OCI-LY3 (cell line): ENCODE data around the gene CLTCL1.

Source experiments
- EZH2phosphoT487 ChIP-seq: fragments of 200-600 bp; shearing (Covaris generic); IDR thresholded peaks from 2 replicates; pipeline ENCODE4 v1.6.1; 2018; ENCODE audit warnings: antibody characterized with exemption, mixed run types, low read depth
- TF ChIP-seq, protein P1 (sequence below): fragments of 200-600, 300-600 bp; sonication (generic); IDR thresholded peaks from 2 replicates; pipeline ENCODE4 v1.5.1; 2014; ENCODE audit warnings: antibody characterized with exemption, low read length, low read depth

- TF ChIP-seq, protein P1, sequence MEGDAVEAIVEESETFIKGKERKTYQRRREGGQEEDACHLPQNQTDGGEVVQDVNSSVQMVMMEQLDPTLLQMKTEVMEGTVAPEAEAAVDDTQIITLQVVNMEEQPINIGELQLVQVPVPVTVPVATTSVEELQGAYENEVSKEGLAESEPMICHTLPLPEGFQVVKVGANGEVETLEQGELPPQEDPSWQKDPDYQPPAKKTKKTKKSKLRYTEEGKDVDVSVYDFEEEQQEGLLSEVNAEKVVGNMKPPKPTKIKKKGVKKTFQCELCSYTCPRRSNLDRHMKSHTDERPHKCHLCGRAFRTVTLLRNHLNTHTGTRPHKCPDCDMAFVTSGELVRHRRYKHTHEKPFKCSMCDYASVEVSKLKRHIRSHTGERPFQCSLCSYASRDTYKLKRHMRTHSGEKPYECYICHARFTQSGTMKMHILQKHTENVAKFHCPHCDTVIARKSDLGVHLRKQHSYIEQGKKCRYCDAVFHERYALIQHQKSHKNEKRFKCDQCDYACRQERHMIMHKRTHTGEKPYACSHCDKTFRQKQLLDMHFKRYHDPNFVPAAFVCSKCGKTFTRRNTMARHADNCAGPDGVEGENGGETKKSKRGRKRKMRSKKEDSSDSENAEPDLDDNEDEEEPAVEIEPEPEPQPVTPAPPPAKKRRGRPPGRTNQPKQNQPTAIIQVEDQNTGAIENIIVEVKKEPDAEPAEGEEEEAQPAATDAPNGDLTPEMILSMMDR: no peak
- TF ChIP-seq EZH2phosphoT487: no peak
Observed at GRCh38 chr22:19180234-19180633, 111.3 kb downstream of the CLTCL1 start.
